ENCODE data around the gene DNAH2. TPM values are rescaled to one million over a fixed set of nuclear protein-coding genes. Genes with fewer than 3 reads are reported as not detected.

Gene DNAH2
- total and polyA plus RNA-seq, 2 of the 4 experiments (the other 2 are of a cell fraction), result under 0.01 to 0.02 TPM

- peak; percentile 69 for ATAC-seq (ENCODE audit: low read depth)
- H3K4me2 ChIP-seq (ENCODE audit: low read depth, low read length), result no peak overlapping the region; the same call in 1 of the 2 replicates
- H3K14ac ChIP-seq (replicated peaks; ENCODE audit: low read depth, low read length), result no peak overlapping the region
- ChIA-PET CTCF (interaction anchor here (0.7 to 1.0 kb wide), 4 partner anchors 18 to 62 kb away, joined by 3 to 6 read pairs (median 4); partner anchors contain the start of gene EFNB3), POLR2A (ENCODE audit: unreplicated experiment) (no interaction called here)
- in situ Hi-C loops (cut with MboI; ENCODE audit: low sequenced_read_pairs), result no loop called here
- no peak overlapping the region for H2AK5ac ChIP-seq (ENCODE audit: low read depth, low read length)
- H2BK5ac ChIP-seq (ENCODE audit: low read depth, low read length, poor library complexity, severe bottlenecking), result no peak overlapping the region
- no peak overlapping the region for H2BK20ac ChIP-seq (ENCODE audit: low read depth, low read length)
- no peak overlapping the region for H4K5ac ChIP-seq (ENCODE audit: low read depth, low read length)
- H3K79me1 ChIP-seq (ENCODE audit: low read depth in 1 of 2, low read length in 2 of 2), result no peaks in the 10 kb centered on the region
- H3K27me3 ChIP-seq (ENCODE audit: control insufficient read depth, insufficient read depth, low read length), result peaks cover 2% of the 10 kb centered on the region; the same call in 1 of the 2 replicates
- H3K4ac ChIP-seq (ENCODE audit: low read depth, low read length), result no peak overlapping the region
- no peak overlapping the region for H3K23ac ChIP-seq (ENCODE audit: low read depth, low read length)
- no TSS peak for BruUV-seq (replicated peaks)
- no peak overlapping the region for H3K4me3 ChIP-seq (ENCODE audit: insufficient read depth, low read depth, low read length)
- H3K9me3 ChIP-seq (ENCODE audit: control insufficient read depth, insufficient read depth, low read length), result no peaks in the 10 kb centered on the region
- H2BK15ac ChIP-seq (ENCODE audit: low read depth, low read length), result peak overlapping the region; percentile 71; the same call in 1 of the 3 replicates
- WGBS, 2 experiments (ENCODE audit: extremely low coverage in 2 of 2, insufficient read length in 1 of 2), result 77% methylated on average over 8 of the region's 17 CpGs; no CpG with 5 or more reads in 1 of the 2 experiments
- H3K4me1 ChIP-seq (ENCODE audit: control insufficient read depth, insufficient read depth, low read length), result peaks cover 3% of the 10 kb centered on the region; the same call in 1 of the 2 replicates
- no peak overlapping the region for H2BK120ac ChIP-seq (ENCODE audit: low read depth, low read length)
- H3K27ac ChIP-seq (ENCODE audit: insufficient read depth, low read length), result no peak overlapping the region
- H3K9me1 ChIP-seq (ENCODE audit: insufficient read depth, low read length), result no peaks in the 10 kb centered on the region
- no peak overlapping the region for H2AK9ac ChIP-seq (replicated peaks; ENCODE audit: low read depth, low read length, poor library complexity)
- dilution Hi-C loops (cut with HindIII; ENCODE audit: low sequenced_read_pairs, unreplicated experiment), result no loop called here
- H3K9ac ChIP-seq (ENCODE audit: low read depth, low read length), result no peak overlapping the region
- intact Hi-C loops (cut with micrococcal nuclease), result no loop called here
- no peak overlapping the region for H4K91ac ChIP-seq (ENCODE audit: insufficient read depth, low read depth, low read length)
- no peaks in the 10 kb centered on the region for H3K36me3 ChIP-seq (ENCODE audit: control insufficient read depth, insufficient read depth, low read length)
- H4K20me1 ChIP-seq (ENCODE audit: insufficient read depth, low read length), result no peaks in the 10 kb centered on the region
- TF ChIP-seq MAFK (IDR thresholded peaks at IDR 0.05; ENCODE audit: low read depth, low read length) (no peak), MXI1 (IDR thresholded peaks at IDR 0.05; ENCODE audit: borderline replicate concordance, low read depth, low read length) (no peak), ELK1 (IDR thresholded peaks at IDR 0.05; ENCODE audit: borderline replicate concordance, low read depth, low read length) (no peak)
- H2AFZ ChIP-seq (replicated peaks; ENCODE audit: low read length, poor library complexity), result no peak overlapping the region
- no peak overlapping the region for H3K56ac ChIP-seq (ENCODE audit: extremely low read depth, insufficient read depth, low read length)
- H4K8ac ChIP-seq (ENCODE audit: low read depth in 2 of 2, low read length in 2 of 2), result no peak overlapping the region
- H3K18ac ChIP-seq (ENCODE audit: low read depth, low read length), result no peak overlapping the region; the same call in 1 of the 2 replicates
- DNase-seq, result peak; percentile 47
These were observed 50.0 kb downstream of the DNAH2 start for GRCh38 chr17:7767405-7768021.
